Thyroid gland (tissue), 4 donors: ENCODE data around the gene NT5E.

ENCODE experiments used
- CTCF ChIP-seq, 6 experiments: fragments of 200-600 bp in 3 of 6; fragments of 450-650 bp in 3 of 6; sonication (generic) in 3 of 6; IDR thresholded peaks; one replicate each; pipeline ENCODE4 v1.5.1; 2016 to 2019; ENCODE audit warnings: antibody characterized with exemption in 6 of 6, mild to moderate bottlenecking in 2 of 6, inconsistent platforms in 1 of 6, moderate library complexity in 1 of 6
- POLR2A ChIP-seq, 2 donors: fragments of 450-650 bp; IDR thresholded peaks; one replicate each; pipeline ENCODE4 v1.6.1; 2017; ENCODE audit warnings: antibody characterized with exemption in 2 of 2, mild to moderate bottlenecking in 2 of 2, moderate library complexity in 1 of 2

GRCh38 chr6:85453490-85453889, 3.6 kb downstream of the NT5E start:
- TF ChIP-seq CTCF (IDR thresholded peaks at IDR 0.05) (no peak), POLR2A (IDR thresholded peaks at IDR 0.05) (no peak)
